ENCODE results near the gene TMEM143.
"Not testable (repeated sequence)": the region's sequence is repeated elsewhere in the genome, so short reads cannot be mapped to it uniquely, and the experiment has no call there.

TMEM143 gene

GRCh38 chr19:48363810-48364597 lies at the start of gene TMEM143, which contains the start of gene SYNGR4:
Gene TMEM143, minus strand, starts transcription at chr19:48363940. Its CDS starts 20 bp downstream, at chr19:48363920.
Gene SYNGR4, plus strand, starts transcription at chr19:48364367. Its CDS starts 1,476 bp downstream, at chr19:48365843.
- peak; percentile 99 for DNase-seq (ENCODE audit: low spot score)
- peak; percentile 94 for FAIRE-seq

- FAIRE-seq (no peak), DNase-seq (ENCODE audit: low spot score) (no peak)
Measured at GRCh38 chr19:48405850-48406249, 42.1 kb upstream of the TMEM143 start.

GRCh38 chr19:48405010-48405659 lies 41.4 kb upstream of the TMEM143 start:
- FAIRE-seq (no peak), DNase-seq (ENCODE audit: low spot score) (no peak)

GRCh38 chr19:48403606-48404005 lies 39.9 kb upstream of the TMEM143 start:
- DNase-seq (ENCODE audit: low spot score) (peak; percentile 67), FAIRE-seq (no peak)

GRCh38 chr19:48401287-48401686 lies 37.5 kb upstream of the TMEM143 start:
- no peak for DNase-seq (ENCODE audit: low spot score)
- no peak for FAIRE-seq

- FAIRE-seq (peak; percentile 84), DNase-seq (ENCODE audit: low spot score) (peak; percentile 70)
Measured at GRCh38 chr19:48400018-48400742, 36.4 kb upstream of the TMEM143 start.

GRCh38 chr19:48398375-48399235 lies 34.9 kb upstream of the TMEM143 start:
- FAIRE-seq: no peak
- no peak for DNase-seq (ENCODE audit: low spot score)

- FAIRE-seq: no peak
Measured at GRCh38 chr19:48398102-48398374, 34.3 kb upstream of the TMEM143 start.

GRCh38 chr19:48397263-48398101 lies 33.7 kb upstream of the TMEM143 start:
- FAIRE-seq (no peak), DNase-seq (ENCODE audit: low spot score) (no peak)

More at GRCh38 chr19:48398102-48398374, 34.3 kb upstream of the TMEM143 start:
- DNase-seq (ENCODE audit: low spot score): no peak

- DNase-seq (ENCODE audit: low spot score): no peak
- FAIRE-seq: no peak
Measured at GRCh38 chr19:48396824-48397176, 33.1 kb upstream of the TMEM143 start.

- no peak for DNase-seq (ENCODE audit: low spot score)
- no peak for FAIRE-seq
Measured at GRCh38 chr19:48396016-48396823, 32.5 kb upstream of the TMEM143 start.

GRCh38 chr19:48395499-48395898 lies 31.8 kb upstream of the TMEM143 start:
- FAIRE-seq: no peak
- DNase-seq (ENCODE audit: low spot score): no peak

GRCh38 chr19:48395170-48395455 lies 31.4 kb upstream of the TMEM143 start:
- DNase-seq (ENCODE audit: low spot score) (no peak), FAIRE-seq (no peak)

GRCh38 chr19:48394331-48395169 lies 30.8 kb upstream of the TMEM143 start:
- no peak for FAIRE-seq
- no peak for DNase-seq (ENCODE audit: low spot score)

- DNase-seq (ENCODE audit: low spot score) (no peak), FAIRE-seq (no peak)
Measured at GRCh38 chr19:48393559-48394330, 30.0 kb upstream of the TMEM143 start, which contains the start of gene GRIN2D. Gene GRIN2D, plus strand, starts transcription at chr19:48393668. Its CDS starts 4,725 bp downstream, at chr19:48398393.

GRCh38 chr19:48392860-48393558 lies 29.3 kb upstream of the TMEM143 start:
- no peak for DNase-seq (ENCODE audit: low spot score)
- no peak for FAIRE-seq

- not testable (repeated sequence) for FAIRE-seq; DNase-seq (ENCODE audit: low spot score)
Measured at GRCh38 chr19:48392006-48392344, 28.2 kb upstream of the TMEM143 start.
